ENCODE measurements around the gene INSC.

GRCh38 chr11:15074206-15075161, 40.2 kb upstream of the INSC start:
- peak; percentile 40; the same call in 1 of the 2 replicates for TF ChIP-seq ZBTB7A (IDR thresholded peaks at IDR 0.05; ENCODE audit: low read depth)
- TF ChIP-seq EP300 (IDR thresholded peaks at IDR 0.05; ENCODE audit: borderline replicate concordance), result no peak
- peak; percentile 81 for TF ChIP-seq RAD21 (IDR thresholded peaks at IDR 0.05; ENCODE audit: low read depth)
